DMS 273 (cell line): ENCODE measurements around the gene CHFR.
"Not testable (repeated sequence)": the region's sequence is repeated elsewhere in the genome, so short reads cannot be mapped to it uniquely, and the experiment has no call there.

ENCODE experiments used
- DNase-seq: peaks from one replicate; lab custom pipeline; 2025; ENCODE audit not compliant: unreplicated experiment; lab: John Stamatoyannopoulos, UW

CHFR gene

DNA sequence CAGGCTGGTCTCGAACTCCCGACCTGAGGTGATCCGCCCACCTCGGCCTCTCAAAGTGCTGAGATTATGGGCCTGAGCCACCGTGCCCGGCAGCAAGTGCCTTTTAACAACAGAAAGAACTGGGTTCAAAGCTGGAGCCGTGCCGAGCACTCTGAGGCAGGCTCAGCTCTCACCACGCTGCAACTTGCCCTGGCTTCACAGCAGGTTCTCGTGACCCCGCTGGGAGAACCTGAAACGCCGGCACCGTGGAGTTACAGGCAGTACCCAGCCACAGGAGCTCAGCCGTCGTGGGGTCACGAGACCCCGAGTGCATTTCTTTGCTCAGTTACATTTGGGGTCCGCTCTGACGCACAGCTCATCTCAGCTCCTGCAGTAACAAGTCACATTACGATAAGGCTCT lies 73.2 kb downstream of the CHFR start:
- no peak for DNase-seq

DNA sequence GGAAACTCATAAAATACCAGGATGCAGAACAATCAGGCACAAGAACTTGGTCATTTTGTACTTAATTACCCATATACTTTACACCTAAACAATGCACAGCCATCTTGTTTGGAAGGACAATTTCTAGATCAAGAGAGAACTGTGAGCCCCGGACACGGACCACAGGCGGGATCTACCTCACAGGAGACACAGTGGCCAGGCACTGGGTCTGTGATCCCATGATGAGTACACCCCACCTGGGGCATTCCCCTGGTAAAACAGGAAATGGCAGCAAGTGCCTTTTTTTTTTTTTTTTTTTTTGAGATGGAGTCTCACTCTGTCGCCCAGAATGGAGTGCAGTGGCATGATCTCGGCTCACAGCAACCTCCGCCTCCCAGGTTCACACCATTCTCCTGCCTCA lies 74.0 kb downstream of the CHFR start:
- DNase-seq: no peak

DNA sequence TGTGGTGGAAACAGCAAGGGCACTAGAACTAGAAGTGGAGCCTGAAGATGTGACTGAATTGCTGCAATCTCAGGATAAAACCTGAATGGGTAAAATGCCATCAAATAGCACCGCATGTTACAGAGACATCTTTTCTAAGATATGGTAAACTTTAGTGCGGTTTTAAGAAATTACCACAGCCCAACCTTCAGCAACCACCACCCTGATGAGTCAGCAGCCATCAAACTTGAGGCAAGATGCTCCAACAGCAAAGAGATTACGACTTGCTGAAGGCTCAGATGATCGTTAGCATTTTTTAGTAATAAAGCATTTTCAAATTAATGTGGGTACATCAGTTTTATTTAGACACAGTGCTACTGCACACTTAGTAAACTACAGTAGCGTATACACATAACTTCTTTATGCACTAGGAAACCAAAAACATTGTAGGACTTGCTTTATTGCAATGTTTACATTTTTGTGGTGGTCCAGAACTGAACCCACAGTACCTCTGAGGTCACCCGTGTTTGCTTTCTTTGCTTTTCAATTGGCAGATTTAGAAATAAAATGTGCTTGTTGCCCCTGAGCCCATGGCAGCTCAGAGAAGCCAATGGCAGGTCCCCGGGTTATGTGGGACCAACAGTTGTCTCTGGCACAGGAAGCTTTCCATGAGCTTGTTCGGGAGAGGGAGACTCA lies 74.6 kb downstream of the CHFR start:
- DNase-seq: no peak

DNA sequence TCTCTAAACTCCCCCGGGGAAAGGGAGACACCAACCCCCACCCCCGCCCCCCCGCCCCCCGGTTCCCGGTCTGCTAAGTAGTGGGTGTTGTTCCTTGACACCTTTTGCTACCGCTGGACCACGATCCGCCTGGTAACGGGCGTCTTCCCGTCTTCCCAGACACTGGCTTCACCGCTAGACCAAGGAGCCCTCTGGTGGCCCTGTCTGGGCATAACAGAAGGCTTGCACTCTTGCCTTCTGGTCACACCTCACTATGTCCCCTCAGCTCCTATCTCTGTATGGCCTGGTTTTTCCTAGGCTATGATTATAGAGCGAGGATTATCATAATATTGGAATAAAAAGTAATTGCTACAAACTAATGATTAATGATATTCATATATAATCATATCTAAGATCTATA lies 78.0 kb downstream of the CHFR start:
- DNase-seq: peak; percentile 24

DNA sequence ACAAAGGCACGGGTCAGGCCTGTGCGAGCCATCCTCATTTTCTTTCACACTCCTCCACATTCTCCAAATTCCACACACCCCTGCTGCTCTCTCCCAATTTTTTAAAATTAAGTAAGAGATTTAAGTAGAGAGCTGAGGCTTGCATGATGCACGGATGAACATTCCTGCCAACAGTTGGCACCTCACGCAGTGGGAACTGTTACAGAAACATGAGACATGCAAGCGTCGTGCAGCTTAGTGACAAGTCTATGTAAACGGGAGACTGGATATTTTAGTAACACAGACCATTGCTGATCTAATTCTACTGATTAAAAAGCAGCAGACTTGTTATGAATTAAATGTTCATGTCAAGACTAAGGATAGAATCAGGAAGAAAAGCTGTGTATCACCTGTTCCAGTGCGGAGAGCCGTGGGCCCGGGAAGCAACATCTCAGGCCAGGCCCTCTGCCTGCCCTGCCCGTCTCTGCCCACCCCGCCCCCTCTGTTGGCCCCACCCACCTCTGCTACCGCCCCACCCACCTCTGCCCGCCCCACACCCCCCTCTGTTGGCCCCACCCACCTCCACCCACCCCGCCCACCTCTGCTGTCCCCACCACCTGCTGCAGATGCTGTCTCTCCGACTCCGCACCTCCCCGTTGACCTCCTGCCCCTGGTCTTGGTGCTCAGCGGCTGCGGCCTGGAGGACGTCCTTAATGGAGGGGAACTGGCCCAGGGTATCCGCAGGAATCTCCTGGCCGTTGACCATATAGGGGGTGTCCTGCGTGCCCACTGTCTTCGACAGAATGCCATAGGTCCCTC lies 79.9 kb downstream of the CHFR start:
- DNase-seq: no peak

DNA sequence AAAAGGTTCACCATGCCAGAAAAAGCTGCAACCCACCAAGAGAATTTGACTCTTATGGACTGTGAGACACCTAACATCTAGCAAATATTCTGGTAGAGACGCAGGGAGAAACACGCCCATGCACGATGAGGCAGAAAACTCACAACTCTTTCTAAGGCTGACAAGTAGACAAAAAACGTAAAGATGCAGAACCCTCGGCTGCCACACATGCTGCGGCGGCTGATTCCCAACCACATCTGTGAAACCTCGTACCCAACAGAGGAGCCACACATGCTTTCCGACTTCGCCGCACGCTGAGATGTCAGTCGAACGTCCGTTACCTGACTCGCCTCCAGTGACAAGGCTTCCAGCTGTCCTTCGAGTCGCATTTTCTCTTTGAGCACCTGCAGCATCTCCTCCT lies 80.5 kb downstream of the CHFR start:
- DNase-seq: no peak

DNA sequence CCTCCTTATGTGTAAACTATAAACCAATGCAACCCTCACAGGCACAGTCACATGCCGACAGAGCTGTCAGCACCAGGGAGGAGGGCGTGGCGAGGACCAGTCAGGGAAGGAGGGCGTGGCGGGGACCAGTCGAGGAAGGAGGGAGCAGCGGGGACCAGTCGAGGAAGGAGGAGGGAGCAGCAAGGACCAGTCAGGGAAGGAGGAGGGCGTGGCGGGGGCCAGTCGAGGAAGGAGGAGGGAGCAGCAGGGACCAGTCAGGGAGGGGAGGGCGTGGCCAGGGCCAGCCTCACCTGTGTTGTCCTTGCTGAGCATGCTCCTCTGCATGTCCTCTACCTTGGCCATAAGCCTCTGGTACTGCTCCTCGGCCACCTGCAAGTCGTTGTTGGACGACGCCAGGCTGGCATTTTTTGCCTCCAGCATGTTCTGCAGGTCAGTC lies 83.0 kb downstream of the CHFR start:
- DNase-seq: no peak

DNA sequence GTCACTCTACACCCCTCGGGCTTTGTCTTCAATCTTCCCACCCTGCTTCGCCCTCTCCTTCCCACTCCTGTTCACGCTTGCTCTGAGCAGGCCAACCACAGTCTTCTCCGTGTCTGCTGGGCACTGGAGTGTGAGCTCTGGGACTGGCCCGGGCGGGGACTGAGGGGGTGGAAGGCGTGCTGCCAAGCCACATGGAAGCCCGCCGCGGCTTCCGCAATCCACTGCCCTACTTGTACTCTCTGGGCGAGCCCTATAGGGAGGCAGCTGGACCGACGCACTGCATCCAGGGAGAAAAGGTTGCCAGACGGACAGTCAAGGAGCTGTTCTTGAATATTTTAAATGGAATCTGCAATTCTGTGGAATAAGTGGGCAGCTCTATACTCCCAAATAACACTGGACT lies 83.5 kb downstream of the CHFR start:
- no peak for DNase-seq

DNA sequence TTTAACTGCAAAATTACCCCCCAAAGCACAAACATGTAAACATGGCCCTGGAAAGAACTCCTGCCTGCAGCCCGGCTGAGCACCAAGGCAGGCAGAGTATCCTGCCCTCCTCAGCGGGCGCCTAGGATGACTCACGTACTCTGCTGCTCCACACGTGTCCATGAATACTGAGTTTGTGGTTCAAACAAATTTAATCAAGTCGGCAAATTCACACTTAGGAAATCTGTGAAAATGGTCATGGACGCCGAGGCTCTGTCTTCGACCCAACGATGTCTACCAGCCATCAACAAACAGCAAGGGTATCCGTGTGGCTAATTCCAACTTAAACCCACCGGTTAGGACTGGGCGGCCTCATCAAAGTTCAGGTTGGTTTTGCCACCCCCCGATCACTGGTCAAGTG lies 84.3 kb downstream of the CHFR start:
- no peak for DNase-seq

DNA sequence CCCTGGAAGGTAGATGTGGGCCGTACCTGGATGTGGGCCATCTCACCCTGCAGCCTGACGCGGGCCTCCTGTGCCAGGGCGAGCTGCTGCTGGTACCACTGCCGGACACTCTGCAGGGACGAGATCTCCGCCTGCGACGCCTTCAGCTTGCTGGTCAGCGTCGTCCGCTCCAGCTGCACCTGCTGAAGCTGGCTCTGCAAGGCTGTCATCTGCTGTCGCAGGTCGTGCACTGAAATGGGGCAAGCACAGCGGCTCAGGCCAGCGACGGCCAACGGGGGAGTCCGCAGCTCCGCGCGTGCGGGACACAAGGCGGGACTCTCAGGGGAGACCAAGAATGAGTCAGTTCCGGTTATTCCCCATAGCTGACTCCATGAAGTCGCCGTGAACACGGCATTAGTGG lies 85.7 kb downstream of the CHFR start:
- DNase-seq: no peak

DNA sequence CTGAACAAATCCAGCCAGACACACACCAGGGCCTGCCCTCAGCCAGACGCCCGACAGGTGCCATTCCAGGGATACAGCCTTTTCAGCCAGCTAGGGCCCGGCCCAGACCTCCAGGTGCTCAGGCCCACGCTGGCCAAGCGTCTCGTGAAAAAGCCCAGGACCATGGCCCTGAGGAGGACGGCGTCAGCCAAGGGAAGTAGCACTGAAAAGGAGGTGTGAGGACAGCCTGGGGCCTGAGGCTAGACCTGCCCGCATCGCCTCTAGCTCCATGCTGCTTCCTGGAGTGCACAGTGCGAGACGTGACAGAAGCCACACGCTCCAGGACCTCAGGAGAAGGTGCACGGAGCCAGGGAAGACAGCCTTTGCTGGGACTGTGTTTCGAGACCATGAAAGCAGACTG lies 88.6 kb downstream of the CHFR start:
- no peak for DNase-seq

DNA sequence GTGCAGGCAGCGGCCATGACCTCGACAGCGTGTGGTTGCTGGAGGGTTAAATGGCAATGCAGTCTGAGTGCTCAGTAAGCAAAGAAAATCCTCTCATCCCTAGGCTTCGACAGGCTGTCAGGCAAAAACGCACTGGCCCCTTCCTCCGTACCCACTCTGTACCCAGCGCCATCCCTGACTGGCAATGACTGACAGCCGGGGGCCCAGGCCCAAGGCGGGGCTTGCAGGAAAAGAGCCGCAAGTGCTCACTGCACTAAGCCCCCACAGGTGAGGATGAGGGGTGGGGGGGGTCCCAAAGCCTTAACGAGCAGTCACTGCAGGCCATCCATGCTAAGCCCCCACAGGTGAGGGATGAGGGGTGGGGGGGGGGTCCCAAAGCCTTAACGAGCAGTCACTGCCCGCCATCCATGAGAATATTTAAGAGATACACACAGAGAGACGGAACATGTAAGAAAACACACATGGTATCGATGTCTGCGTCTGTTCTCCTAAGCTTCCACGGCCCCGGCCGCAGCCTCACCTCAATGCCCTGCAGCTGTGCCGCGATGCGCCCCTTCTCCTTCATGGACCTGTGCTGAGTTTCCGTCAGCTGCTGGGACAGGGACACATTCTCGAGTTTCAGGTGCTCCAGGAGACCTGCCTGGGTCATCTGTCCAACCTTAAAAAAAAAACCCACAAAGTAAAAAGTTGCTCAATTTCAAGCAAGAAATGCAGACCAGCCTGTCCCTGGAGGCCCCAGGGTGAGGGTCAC lies 89.4 kb downstream of the CHFR start:
- DNase-seq: no peak

DNA sequence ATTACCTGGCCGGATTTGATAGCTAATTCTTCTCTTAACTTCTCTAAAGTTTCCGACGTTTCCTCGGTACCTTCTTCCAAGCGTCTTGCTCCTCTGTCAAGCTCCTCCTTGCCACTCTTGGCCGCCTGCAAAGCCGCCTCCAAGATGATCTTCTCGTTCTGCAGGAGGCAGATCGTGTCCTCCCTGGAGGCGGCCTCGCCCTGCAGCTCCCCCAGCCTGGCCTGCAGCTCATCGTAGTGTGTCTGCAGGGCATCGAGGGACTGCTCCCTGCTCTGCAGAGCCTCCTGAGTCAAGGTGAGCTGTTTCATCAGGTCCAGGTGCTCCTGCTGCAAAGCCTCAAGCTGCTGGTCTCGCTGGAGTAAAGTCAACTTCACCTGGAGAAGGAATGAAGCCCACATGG lies 91.6 kb downstream of the CHFR start:
- no peak for DNase-seq

DNA sequence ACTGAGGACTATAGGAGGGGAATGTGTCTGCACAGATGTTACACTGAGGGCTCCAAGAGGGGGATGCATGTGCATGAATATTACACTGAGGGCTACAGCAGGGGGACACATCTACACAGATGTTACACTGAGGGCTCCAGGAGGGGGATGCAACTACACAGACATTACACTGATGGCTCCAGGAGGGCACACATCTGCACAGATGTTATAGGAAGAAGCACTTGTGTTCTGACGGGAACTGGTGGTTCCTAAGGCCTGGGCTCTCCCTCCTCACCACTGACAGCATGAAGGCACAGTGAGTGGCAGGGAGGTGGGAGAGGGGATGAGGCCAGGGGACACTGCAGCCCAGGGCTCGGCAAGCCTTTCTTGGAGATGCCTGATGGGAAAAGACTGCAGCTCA lies 95.5 kb downstream of the CHFR start:
- DNase-seq: not testable (repeated sequence)

DNA sequence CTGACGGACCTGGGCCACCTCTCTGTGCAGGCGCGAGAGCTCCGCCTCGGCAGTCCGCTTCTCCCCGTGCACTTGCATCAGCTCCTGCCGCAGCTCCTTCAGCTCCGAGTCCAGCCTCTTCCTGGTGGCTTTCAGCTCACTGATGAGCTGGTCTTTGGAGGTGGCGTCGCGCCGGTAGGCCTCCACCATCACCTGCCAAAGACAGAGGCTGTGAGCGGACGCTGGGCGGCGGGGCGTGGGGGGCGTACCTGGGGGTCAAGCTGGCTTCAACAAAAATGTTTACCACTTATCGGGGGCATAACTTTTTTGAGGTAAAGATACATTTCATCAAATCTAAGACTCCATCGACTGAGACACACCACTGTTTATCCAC lies 98.3 kb downstream of the CHFR start:
- no peak for DNase-seq

DNA sequence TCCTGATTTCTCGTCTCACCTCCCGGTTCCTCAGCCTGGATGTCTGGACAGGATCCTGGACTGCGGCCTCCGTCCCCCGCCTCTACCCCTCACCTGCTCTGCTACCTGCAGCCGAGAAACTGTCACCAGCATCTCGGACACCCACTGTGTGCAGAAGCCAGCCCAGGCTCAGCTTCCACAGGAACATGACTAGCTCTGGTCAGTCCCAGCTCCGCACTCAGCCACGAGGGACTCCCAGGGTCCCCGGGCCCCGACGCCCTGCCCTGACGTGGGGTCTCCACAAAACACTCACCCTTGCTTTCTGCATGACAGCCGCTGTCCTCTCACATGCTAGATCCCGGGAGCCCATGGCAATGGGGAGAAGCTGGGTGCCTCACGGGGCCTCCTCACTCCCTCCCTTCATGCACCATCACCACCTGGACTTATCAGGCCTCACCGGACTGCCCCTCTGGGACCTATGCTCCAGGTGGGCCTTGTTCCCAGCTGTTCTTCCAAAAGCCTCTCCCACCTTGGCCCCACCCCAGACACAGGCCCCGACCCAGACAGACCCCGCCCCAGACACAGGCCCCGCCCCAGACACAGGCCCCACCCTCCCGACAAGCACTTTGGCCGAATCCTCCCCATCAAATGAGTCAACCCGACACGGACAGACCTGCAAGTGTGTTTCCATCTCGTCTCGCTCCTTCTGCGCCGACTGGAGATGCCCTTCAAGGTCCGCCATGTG lies 98.9 kb downstream of the CHFR start:
- no peak for DNase-seq

DNA sequence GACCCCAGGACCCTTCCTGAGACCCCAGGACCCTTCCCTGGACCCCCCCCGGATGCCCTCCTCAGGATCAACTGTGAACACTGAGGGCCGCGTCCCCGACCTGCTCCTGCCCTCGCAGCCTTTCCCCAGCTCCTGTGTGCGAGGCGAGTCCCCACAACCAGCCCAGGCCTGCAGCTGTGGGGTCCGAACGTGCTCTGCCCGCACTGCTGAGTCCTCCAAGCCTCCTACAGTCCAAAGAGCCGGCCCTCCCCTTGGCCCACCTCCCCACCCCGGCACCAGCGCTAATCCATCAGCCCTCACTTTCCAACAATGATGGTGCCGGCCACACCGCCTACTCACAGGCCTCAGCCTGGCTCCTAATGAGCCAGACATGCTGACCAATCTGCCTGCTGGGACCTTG lies 99.5 kb downstream of the CHFR start:
- DNase-seq: no peak

DNA sequence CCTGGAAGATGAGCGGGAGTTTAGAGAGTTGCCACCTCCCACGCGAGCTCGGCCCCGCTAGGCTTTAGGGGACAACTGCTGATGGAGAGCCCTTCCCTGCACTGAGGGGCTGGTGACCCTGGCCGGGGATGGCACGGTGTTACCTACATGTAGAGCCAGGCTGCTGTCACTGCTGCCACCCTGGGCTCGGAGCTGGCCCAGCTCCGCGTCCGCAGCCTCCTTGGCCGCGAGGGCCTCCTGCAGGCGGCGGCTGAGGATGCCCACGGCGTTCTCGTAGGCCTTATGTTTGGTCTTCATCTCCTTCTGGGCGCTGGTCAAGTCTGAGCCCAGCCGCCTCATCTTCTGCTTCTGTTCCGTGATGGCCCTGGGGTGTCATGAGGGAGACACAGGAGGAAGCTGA lies 101.2 kb downstream of the CHFR start:
- DNase-seq: no peak

DNA sequence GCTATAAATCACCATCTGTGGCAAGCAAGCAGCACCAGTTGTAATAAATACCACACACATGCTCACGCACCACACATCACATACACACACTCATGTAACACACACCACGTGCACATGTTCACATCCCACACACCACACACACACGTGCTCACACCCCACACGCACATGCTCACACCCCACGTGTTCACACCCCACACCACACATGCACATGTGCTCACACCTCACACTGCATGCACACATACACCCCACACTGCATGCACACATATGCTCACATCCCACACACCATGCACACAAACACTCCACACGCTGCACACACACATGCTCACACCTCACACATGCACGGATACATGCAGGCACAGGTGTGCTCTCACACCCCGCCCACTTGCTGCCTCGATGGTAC lies 102.8 kb downstream of the CHFR start:
- no peak for DNase-seq

DNA sequence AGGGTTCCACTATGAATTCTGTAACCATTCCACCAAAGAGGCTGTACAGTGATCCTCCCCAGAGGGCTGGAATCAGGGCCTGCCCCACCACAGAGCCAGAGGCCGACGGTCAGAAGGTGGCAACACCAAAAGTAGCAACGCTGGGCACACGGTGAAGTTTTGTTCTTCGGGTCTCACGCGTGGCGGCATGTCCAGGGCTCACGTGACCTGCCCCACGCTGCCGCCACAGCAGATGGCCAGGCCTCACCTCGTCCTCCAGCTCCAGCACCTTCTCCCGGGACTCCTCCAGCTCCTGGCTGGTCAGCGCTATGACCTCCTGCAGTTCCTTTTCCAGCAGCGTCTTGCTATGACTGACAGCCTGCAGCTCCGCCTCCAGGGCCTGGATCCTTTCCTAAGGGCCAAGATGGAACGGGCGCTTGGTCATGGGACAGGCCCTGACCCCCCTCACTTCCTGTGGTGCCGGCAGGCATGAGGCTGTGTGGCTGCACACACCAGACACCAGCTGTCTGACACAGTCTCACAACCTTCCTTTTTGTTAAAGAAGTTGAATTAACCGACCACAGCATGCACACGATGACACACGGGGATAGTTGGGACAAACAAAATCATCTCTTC lies 103.4 kb downstream of the CHFR start:
- no peak for DNase-seq
